OCI-M1 (cell line): ENCODE data around the gene TSPAN7.

ENCODE experiments used
- DNase-seq: peaks from one replicate; lab custom pipeline; 2025; lab: John Stamatoyannopoulos, UW

The TSPAN7 gene

GRCh38 chrX:38595801-38596200, 34.5 kb downstream of the TSPAN7 start:
- peak; percentile 35 for DNase-seq

DNA sequence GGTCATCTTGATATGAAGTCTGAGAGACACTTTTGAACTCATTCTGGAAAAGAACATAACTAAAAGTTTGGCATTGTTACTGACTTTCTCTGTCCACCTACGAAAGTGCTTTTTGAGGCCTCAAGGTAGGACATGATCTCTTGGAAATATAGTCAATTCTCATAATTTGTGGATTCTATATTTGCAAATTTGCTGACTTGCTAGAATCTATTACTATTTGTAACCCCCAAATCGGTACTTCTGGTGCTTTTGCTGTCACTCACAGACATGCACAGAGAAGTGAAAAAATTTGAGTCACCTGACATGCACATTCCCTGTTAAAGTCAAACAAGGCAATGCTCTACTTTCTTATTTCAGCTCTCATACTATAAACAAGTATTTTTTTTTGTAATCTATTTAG, 35.6 kb downstream of the TSPAN7 start:
- DNase-seq = no peak

- no peak for DNase-seq
Measured at GRCh38 chrX:38599796-38600755, 38.7 kb downstream of the TSPAN7 start.

- DNase-seq = no peak
Measured at GRCh38 chrX:38601866-38602265, 40.5 kb downstream of the TSPAN7 start.

DNA sequence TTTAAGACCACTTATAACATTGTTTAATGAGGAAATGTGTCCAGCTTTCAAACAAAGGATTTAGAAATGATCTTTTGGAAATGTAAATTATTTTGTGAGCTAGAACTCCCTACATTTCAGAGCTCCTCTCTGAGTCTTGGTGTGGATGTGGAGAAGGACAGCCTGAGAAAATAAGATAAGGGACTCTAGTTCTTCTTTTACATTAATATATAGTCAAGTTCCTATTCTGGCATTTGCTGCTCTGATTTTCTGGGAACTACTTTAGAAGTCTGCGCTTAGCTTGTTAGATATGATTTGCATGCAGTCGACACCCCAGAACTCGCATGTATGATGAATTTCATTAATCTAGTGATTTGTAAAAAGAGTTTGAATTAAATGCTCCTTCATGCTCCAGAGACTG, 45.5 kb downstream of the TSPAN7 start:
- peak; percentile 72 for DNase-seq

DNA sequence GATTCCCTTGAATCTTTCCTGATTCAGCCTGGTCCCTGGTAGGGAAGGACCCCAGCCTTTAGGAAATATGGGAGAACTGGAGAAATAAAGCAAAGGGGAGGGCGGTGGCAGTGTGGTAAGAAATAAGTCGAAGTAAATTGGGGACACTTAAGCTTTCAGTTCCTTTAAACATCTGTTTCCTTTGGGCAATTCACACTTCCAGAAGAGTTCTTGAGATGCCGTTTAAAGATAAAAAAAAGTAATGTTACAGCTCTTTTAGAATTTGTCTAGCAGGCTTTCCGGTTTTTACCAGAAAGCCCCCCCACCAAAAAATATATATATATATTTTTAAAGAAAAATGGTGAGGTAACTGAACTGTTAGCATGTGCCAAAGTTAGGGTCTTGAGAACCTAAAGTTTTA, 46.6 kb downstream of the TSPAN7 start:
- DNase-seq = no peak

DNA sequence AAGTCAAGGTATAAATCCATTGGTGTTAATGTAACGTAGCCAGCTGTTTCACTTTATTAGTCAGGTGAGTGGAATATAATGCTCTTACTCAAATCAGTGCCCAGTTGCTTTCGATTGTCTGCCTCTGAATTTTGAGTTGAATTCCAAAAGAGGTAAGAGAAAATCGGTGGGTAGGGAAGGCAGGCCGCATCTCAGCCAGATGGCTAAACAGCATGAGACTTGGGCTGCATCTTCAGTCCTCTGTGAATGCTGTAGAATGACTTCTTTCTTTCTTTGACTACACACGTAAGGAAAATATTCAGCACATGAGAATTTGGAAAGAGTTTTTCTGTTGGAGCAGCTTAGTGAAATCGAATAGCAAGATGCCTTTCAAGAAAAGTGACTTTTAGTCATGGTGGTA, 49.5 kb downstream of the TSPAN7 start:
- no peak for DNase-seq

DNA sequence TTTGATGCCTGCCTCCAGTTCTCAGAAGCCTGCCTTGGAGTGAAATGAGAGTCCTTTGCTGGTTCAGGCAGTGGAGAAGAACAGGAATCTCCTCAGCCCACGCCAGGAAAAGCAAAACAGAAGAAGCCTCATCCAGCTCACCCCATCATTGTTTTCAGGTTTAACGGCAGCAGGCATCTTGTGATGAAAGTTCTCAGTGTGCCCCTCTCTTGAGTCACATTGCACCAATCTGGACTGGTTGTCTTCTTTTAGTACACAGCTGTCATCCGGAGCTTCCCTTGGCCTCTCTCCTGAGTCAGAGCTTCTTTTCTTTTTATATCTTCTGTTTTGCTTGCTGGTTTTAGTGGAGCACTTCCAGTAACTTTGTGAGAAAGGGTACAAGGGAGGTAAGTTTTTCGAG, 50.9 kb downstream of the TSPAN7 start:
- DNase-seq = no peak

DNA sequence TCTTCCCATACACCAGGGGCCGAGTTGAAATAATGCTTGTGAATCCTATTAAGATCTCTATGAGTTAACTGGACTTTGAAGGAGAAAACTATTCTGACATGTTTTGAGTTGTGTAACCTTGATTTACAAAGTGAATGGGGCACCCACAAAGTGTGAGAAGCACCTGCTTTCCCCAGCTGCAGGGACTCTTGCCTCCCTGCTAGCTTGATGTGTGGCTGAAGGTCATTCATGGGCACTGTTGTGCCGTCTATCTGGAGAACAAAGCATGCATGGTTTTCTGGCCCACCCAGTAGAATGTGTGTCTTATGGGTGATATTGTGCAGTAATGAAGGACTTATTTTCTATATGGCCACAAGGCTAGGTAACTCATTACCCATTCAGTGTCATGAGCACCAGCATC, 53.1 kb downstream of the TSPAN7 start:
- no peak for DNase-seq

DNA sequence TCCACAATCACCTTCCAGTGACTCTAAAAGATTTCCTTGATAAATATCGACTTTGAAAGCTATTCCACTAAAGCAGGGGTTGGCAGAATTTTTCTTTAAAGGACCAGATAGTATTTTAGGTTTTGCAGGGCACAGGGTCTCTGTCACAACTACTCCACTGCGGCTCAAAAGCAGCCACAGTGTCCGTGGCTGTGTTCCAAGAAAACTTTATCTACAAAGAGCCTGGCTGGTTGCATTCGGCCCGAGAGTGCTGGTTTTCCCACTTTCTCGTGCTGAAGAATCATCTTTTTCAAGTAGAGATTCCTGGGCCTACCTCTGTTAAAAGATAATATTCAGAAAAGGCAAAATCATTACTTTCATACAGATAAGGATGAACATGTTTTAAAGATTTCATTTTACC, 55.6 kb downstream of the TSPAN7 start:
- peak; percentile 46 for DNase-seq

DNA sequence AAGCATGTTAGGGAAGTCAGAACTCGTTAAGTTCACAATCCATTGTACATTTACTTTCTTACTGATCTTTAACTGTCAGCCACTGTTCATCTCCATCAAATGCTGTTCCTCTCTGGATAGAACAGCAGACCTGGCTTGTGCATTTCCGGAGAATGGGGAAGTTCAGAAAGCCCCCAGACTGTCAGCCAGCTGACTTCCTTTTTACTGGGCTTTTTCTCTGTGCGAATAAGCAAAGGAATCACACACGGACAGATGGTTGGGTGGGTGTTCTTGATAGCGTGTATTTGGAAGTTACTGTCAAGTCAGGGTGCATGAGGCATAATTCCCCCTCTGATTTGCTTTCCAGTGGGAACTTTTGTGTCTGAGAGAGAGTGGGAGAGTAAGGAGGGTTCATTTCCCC, 56.8 kb downstream of the TSPAN7 start:
- DNase-seq = peak; percentile 64

GRCh38 chrX:38620623-38621022, 59.3 kb downstream of the TSPAN7 start:
- DNase-seq = no peak

DNA sequence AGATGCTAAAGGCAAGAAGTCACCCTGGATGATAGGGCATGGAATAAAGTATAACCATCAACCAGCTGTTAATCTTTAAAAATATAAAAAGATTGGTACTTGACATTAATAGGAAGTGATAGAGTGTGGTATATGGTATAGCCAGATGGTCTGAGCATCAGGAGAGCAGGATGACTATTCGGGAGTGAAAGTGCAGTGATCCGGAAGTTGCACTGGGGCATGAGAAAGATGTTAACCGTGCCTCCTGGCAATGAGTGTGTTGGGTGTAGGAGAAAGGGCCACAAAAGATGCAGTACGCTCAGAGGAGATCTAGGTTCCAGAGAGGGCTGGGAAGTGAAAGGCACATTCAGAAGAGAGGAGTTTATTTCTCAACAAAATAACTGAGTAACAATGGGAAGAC, 65.0 kb downstream of the TSPAN7 start:
- DNase-seq = no peak

GRCh38 chrX:38627683-38628082, 66.3 kb downstream of the TSPAN7 start:
- DNase-seq = peak; percentile 66

DNA sequence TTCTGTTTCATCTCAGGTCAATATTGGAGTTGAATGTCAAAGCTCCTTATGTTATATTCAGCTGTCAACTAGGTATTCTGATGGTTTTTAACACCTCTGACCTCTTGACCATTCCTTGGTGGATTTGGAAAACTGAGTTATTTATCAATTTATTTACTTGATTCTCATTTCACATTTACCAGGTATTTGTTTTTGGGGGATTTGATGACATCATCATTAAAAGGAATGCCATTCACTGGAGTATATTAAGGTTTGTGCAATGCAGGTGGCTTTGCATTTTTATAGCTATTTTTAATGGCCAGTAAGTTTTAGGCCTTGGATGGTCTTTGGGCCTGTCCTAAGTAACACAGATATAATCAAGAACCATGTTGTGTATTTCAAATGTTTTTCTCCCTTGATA, 67.2 kb downstream of the TSPAN7 start:
- no peak for DNase-seq

DNA sequence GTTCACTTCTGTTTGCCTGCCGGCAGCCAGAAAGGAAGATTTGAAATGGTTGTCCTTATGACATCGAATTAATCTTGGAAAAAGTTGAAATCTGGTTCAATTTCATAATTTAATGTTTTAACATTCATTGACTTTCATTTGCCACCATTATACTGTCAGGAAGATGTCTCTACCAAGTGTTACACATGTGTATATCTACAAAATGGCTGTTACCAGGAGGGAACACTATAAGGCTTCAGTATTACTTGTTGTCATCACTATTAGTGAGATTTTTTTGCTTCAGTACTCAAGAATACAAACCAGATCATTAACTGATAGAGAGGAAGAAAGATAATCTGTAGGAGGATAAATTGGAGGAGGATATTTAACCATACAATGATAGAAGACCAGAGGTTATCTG, 71.2 kb downstream of the TSPAN7 start:
- DNase-seq = peak; percentile 22

- peak; percentile 91 for DNase-seq
Measured at GRCh38 chrX:38634665-38635064, 73.3 kb downstream of the TSPAN7 start.

DNA sequence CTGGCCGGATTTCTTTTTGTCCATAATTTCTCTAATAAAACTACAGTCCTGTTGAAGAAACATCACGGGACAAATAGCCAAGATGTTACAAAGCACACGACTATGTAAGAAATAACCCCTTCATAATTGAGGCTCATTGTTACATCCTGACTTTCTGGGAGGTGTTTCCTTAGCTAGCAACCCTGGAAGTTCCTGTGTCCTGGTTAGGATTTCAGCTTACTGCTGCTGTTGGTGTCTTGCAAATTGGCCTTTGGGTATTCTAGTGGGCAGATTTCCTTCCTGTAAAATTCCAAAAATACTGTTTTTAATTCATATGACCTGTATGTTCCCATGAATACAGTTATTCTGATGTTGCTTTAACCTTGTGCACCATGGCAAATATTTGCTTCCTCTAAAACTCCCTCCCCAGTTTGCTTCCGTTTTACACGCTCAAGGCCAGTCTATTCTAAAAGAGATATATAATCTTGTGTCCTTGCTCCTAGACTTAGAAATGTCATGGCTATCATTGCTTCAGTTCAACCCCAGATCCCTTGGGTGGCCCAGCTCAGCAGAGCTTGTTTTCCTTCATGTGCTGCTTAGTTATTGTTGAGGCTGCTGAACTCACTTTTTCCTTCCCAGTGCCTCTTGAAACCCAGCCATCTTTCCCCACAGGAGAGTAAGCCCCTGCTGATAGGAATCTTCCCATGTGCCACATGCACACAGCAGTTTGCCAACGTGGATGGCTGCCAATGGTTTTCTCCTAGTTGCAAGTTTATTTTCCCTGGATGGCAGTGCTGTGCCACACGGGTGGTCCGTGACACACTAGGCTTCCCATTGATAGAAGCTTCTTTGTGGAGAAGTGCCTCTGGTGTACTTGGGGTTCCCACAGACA, 75.8 kb downstream of the TSPAN7 start:
- DNase-seq = no peak

GRCh38 chrX:38638952-38639529, 77.7 kb downstream of the TSPAN7 start:
- peak; percentile 7 for DNase-seq

DNA sequence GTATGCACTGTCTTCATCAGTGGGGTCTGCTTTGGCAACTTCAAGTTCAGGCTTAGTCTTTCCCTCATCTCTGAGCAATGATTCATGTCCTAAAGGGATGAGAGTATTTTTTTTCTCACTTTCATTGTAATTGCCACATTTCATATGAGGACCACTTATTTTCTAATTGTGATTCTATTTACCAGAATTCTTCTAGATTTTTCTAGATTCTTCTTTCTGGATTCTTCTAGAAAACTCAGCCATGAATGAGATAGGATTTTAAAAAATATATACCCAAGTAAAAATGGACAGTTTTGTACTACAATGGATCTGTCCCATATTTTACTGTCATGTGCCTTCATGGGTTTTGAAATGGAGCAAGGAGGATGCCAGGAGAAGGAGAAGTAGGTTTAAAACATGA, 78.4 kb downstream of the TSPAN7 start:
- DNase-seq = no peak

DNA sequence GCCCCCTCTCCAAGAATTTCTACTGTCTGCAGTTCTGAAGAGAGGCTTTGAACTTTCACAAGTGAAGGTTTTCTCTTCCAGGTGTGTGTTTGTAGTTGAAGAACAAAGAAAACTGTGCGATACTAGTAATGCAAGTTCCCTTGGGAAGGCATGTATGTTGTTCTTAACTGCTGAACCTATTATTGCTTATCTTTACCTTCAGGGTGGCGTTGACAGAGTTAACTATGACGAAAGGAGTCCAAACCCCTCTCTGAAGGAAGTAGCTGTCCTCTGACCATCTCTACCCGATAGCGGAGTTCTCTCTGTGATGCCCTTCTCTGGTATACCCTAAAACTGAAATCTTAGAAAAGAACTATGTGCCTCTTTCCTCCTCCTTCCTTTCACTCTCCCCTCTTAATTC, 79.9 kb downstream of the TSPAN7 start:
- DNase-seq = no peak

DNA sequence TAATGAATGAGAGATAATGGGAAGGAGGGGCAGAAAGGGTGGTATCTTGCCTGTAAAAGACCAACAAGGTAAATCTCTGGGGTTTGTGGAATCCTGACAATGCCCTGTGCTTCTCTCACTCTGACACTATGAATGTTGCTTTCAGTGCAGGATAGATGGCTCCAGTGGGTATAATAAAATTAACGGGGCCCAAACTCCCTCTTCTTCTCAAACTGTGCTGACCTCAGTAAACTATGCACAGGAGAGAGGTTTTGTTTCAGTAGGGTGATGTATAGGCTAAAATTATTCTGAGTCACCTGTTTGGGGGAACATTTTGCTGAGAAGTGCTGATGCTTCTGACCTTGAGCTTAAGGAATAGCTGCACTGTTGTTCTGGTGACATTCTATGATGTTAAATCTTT, 82.6 kb downstream of the TSPAN7 start:
- DNase-seq = no peak

DNA sequence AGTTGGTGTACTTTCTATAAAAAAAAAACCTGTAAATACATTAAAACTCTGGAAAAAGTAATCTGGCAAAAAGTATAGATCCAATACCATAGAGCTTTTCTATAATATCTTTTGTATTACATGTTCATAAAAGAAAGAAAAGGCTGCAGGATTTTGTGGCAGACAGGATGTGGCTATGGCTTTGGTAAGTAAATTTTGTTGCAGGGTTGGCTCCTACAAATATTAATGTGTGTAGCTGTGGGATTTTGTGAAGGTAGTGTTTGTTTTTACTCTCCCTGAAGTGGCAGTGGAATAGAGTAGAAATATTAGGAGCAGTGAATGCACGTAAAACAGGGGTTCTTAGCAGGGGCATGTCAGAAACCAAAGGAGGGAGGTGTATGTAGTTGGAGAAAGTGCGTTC, 84.8 kb downstream of the TSPAN7 start:
- no peak for DNase-seq
